Brain microvascular endothelial cell (primary cell): Measurements from ENCODE around the gene EBNA1BP2.

Experiments
- DNase-seq: peaks from one replicate; pipeline ENCODE4 v3.0.0-alpha.2; 2020
- H3K27ac ChIP-seq: fragments of 250-450 bp; sonication (Bioruptor Pico); 2 replicates; pipeline ENCODE4 v1.5.1; 2020; ENCODE audit warnings: mild to moderate bottlenecking, moderate library complexity
- H3K27me3 ChIP-seq: fragments of 250-450 bp; sonication (Bioruptor Pico); replicated peaks from 2 replicates; pipeline ENCODE4 v1.5.1; 2020; ENCODE audit warnings: mild to moderate bottlenecking
- H3K36me3 ChIP-seq: fragments of 250-450 bp; sonication (Bioruptor Pico); replicated peaks from 2 replicates; pipeline ENCODE4 v1.5.1; 2020; ENCODE audit warnings: mild to moderate bottlenecking
- H3K4me3 ChIP-seq: 2 replicates; pipeline ENCODE4 v1.5.1; 2011; ENCODE audit warnings: low read depth, mild to moderate bottlenecking, control low read depth, low read length, moderate library complexity
- in situ Hi-C: cut with HindIII; loops from 2 replicates; pipeline ENCODE4 v1.10.0; 2017; ENCODE audit warnings: low sequenced_read_pairs, low pct_ligation_motif_present
- TF ChIP-seq, protein P1 (sequence below): IDR thresholded peaks from 2 replicates; pipeline ENCODE4 v1.5.1; 2011; ENCODE audit warnings: low read depth, mild to moderate bottlenecking, moderate library complexity, low read length, control low read depth, inconsistent platforms; ENCODE audit errors: missing control alignments

The EBNA1BP2 gene

DNA sequence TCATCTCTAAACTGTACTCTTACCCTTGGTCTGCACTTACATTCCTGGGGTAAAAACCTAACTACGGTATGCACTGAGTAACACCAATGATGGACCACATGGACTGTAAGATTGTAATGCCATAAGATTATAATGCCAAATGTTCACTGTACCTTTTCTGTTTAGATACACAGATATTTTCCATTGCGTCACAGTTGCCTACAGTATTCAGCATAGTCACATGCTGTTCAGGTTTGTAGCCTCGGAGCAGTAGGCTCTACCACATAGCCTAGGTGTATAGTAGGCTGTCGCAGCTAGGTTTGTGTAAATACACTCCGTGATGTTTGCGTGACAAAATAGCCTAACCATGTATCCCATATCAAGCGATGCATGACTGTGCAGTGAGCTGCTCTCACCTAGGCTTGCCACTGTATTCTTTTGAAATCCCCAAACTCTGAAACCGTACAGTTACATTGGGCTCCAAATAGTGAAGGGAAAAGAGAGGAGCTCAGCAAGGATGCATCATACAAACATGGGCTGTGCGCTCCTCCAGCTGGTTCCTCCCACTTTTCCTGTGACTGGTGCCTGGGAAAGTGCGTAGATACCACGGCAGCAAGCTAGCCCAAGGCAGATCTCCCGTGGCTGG lies 35.3 kb upstream of the EBNA1BP2 start:
- H3K4me3 ChIP-seq = peak overlapping the region; percentile 22
- TF ChIP-seq, protein P1, sequence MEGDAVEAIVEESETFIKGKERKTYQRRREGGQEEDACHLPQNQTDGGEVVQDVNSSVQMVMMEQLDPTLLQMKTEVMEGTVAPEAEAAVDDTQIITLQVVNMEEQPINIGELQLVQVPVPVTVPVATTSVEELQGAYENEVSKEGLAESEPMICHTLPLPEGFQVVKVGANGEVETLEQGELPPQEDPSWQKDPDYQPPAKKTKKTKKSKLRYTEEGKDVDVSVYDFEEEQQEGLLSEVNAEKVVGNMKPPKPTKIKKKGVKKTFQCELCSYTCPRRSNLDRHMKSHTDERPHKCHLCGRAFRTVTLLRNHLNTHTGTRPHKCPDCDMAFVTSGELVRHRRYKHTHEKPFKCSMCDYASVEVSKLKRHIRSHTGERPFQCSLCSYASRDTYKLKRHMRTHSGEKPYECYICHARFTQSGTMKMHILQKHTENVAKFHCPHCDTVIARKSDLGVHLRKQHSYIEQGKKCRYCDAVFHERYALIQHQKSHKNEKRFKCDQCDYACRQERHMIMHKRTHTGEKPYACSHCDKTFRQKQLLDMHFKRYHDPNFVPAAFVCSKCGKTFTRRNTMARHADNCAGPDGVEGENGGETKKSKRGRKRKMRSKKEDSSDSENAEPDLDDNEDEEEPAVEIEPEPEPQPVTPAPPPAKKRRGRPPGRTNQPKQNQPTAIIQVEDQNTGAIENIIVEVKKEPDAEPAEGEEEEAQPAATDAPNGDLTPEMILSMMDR = no peak
- H3K36me3 ChIP-seq = no peaks in the 10 kb centered on the region
- in situ Hi-C loops = no loop called here
- no peaks in the 10 kb centered on the region for H3K27me3 ChIP-seq
- H3K27ac ChIP-seq = peak overlapping the region; percentile 98
- DNase-seq = peak; percentile 88

DNA sequence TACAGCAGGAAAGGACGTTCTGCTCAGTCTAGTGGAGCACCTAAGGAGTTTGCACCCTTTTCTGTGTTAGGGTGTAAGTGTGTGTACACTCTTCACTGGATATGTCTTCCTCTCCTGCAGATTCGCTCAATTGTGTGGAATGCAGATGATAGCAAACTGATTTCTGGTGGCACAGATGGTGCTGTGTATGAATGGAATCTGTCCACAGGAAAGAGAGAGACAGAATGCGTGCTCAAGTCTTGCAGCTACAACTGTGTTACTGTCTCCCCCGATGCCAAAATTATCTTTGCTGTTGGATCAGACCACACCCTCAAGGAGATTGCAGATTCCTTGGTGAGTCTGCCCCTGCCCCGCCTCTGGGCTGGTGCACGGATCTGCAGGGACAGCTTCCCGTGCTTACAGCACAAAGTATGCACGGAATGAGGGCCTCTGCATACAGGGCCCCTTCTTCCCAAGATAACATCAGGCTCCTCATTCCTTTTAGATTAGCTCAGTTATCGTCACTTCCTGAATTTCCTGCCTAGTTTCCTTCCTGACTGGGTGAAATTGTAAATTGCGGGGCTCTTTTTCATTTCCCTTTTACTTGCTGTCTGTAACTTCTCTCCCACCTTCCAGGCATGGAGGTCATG lies 34.6 kb upstream of the EBNA1BP2 start:
- peak overlapping the region; percentile 22 for H3K4me3 ChIP-seq
- H3K36me3 ChIP-seq = no peaks in the 10 kb centered on the region
- H3K27ac ChIP-seq = peak overlapping the region; percentile 98
- TF ChIP-seq, protein P1 = no peak
- in situ Hi-C loops = no loop called here
- H3K27me3 ChIP-seq = no peaks in the 10 kb centered on the region
- peak; percentile 95 for DNase-seq

DNA sequence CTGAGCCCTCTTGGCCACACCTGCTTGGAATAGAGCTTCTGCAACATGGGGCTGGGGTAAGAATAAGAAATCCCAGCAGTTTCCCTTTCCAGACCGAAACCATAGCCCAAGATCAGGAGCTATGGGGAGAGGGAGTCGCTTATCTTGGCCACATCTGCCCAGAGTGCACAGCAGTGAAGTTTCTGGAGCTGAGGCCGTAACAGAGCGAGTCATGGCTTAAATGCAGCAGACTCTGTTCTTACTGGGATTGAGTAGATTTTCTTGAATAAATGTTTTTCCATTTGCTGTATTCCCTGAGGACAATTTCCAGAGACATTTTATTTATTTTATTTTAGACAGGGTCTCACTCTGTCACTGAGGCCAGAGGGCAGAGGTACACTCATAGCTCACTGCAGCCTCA lies 33.6 kb upstream of the EBNA1BP2 start:
- Histone ChIP-seq H3K4me3 (no peak overlapping the region), H3K27me3 (no peaks in the 10 kb centered on the region), H3K36me3 (no peaks in the 10 kb centered on the region), H3K27ac (peak overlapping the region; percentile 98)
- DNase-seq = peak; percentile 24
- TF ChIP-seq, protein P1 = no peak
- in situ Hi-C loops = no loop called here

DNA sequence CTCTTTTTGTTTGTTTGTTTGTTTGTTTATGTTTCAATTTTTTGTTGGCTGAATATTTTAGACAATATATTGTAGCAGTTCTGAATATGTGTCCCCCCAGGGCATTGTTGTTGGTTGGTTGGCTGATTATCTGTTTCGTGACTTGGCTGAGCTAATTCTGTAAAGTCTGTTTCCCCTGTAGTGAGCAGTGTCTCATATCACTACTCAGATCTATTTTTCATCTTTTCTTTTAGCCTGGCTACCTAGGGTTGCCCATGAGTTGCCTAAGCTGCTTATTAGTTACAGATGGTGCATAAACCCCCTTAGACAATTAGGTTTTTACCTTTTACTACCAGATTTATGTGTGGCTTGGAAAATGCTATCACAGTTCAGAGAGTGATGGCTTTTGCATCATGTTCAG lies 32.3 kb upstream of the EBNA1BP2 start:
- Histone ChIP-seq H3K4me3 (no peak overlapping the region), H3K27ac (no peak overlapping the region), H3K36me3 (no peaks in the 10 kb centered on the region), H3K27me3 (no peaks in the 10 kb centered on the region)
- TF ChIP-seq, protein P1 = no peak
- DNase-seq = no peak
- in situ Hi-C loops = no loop called here

DNA sequence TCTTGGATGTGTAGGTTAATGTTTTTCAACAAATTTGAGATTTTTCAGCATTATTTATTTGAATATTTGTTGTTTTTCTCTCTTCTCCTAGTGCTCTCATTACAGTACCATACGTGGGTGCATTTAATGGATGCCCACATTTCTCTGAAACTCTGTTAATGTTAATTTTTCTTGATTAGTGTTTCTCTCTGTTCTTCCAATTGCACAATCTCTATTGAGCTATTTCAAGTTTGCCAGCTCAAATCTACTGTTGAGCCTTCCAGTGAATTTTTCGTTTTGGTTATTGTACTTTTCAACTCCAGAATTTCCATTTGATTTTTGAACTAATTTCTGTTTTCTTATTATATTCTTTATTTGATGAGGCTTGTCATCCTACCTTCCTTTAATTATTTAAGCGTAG lies 31.8 kb upstream of the EBNA1BP2 start:
- Histone ChIP-seq H3K27ac (no peak overlapping the region), H3K36me3 (no peaks in the 10 kb centered on the region), H3K27me3 (no peaks in the 10 kb centered on the region), H3K4me3 (no peak overlapping the region)
- in situ Hi-C loops = no loop called here
- no peak for DNase-seq
- TF ChIP-seq, protein P1 = no peak
